Stimulated activated memory B cell treated with anti-CD40 and anti-IgM and Interleukin-4, amounts not matched to agents 10 μg/mL and 1 μg/mL and 100 μg/mL, for 72 hours (primary cell): ENCODE results near the gene GOLGA8J.
"Not testable (repeated sequence)": the region's sequence is repeated elsewhere in the genome, so short reads cannot be mapped to it uniquely, and the experiment has no call there.

ENCODE experiments used
- ATAC-seq: fragments of 150-1000 bp; cut with Tn5 transposase; 2 replicates; pipeline ENCODE4 v1.10.0; 2021
- H3K27ac Mint-ChIP-seq: one replicate; pipeline ENCODE4 v1.8.0; 2022; ENCODE audit warnings: mild to moderate bottlenecking, mixed read lengths
- H3K27me3 Mint-ChIP-seq: one replicate; pipeline ENCODE4 v1.8.0; 2022; ENCODE audit warnings: mixed read lengths
- H3K36me3 Mint-ChIP-seq: one replicate; pipeline ENCODE4 v1.8.0; 2022; ENCODE audit warnings: mixed read lengths
- H3K4me1 Mint-ChIP-seq: one replicate; pipeline ENCODE4 v1.8.0; 2022; ENCODE audit warnings: mixed read lengths
- H3K4me3 Mint-ChIP-seq: one replicate; pipeline ENCODE4 v1.8.0; 2022; ENCODE audit warnings: mild to moderate bottlenecking, moderate library complexity, mixed read lengths
- H3K9me3 Mint-ChIP-seq: one replicate; pipeline ENCODE4 v1.8.0; 2022; ENCODE audit warnings: mixed read lengths

The GOLGA8J gene, protein sequence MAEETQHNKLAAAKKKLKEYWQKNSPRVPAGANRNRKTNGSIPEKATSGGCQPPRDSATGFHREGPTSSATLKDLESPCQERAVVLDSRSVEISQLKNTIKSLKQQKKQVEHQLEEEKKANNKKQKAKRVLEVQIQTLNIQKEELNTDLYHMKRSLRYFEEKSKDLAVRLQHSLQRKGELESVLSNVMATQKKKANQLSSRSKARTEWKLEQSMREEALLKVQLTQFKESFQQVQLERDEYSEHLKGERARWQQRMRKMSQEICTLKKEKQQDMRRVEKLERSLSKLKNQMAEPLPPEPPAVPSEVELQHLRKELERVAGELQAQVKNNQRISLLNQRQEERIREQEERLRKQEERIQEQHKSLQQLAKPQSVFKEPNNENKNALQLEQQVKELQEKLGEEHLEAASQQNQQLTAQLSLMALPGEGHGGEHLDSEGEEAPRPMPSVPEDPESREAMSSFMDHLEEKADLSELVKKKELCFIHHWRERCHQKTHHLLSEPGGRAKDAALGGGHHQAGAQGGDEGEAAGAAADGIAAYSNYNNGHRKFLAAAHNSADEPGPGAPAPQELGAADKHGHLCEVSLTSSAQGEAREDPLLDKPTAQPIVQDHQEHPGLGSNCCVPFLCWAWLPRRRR

DNA sequence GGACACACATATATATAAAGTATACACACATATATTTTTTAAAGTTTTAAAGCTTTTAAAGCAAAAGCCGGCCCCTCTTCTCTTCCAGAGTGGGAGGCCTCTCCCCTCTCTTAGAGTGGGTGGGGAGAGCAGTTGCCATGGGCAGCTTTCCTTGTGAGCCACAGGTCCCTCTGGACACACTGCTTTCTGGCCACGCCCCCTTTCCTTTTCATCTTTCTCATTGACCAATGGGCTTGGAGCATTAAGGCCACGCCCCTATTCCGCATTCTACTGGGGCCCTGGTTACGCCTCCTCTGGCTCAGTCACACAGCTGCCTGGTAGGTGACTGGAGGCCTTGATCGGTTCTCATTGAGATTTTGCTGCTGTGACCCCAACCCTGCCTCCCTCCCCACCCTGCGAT lies at the start of gene GOLGA8J:
Gene GOLGA8J (plus strand): TSS at position 301 of the 400 bp plus-strand sequence. CDS start 98 bp downstream, at position 399.
- not testable (repeated sequence) for H3K27me3 Mint-ChIP-seq, H3K27ac Mint-ChIP-seq, ATAC-seq, H3K36me3 Mint-ChIP-seq, H3K4me1 Mint-ChIP-seq, H3K9me3 Mint-ChIP-seq, H3K4me3 Mint-ChIP-seq

DNA sequence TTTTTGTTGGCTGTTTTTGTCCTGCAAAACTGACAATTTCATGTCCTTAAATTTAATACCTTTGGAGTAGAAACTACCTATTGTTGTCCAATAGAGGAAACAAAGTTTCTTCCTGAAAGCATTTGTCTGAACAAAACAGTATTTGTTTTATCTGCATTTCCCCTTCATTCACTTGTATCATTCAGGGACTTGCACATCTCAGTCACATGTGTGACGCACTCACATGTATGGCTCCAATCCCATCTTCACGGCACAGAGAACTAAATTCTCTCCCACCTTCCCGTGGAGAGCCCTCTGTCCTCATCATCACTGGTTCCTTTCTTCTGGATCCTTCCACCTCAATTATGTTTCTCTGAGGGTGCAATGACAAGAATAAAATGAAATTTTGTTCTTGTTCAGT lies 49.5 kb upstream of the GOLGA8J start:
- Mint-ChIP-seq H3K27me3 (no peaks in the 10 kb centered on the region), H3K4me1 (no peaks in the 10 kb centered on the region), H3K4me3 (no peak overlapping the region), H3K36me3 (no peaks in the 10 kb centered on the region), H3K9me3 (peaks cover 20% of the 10 kb centered on the region), H3K27ac (no peak overlapping the region)
- ATAC-seq = no peak

DNA sequence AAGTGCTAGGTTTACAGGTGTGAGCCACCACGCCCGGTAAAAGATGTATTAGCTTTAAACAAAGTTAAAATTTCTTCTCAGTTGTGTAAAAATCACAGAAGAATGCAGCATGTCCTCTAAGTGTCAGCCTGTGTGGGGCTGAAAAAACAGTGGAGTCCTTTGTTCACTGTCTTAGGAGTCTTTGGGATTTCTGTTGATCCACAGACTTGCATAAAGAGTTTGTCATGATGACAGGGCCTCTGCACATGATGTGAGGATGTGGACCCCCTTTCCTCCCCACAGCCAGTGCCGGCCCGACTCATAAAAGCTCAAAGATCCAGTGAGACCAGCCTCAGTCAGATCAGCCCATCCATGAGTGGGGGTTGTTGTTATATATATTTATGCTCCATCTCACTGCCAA lies 49.0 kb upstream of the GOLGA8J start:
- H3K27ac Mint-ChIP-seq = no peak overlapping the region
- H3K36me3 Mint-ChIP-seq = no peaks in the 10 kb centered on the region
- no peak overlapping the region for H3K4me3 Mint-ChIP-seq
- H3K4me1 Mint-ChIP-seq = no peaks in the 10 kb centered on the region
- H3K27me3 Mint-ChIP-seq = no peaks in the 10 kb centered on the region
- ATAC-seq = no peak
- H3K9me3 Mint-ChIP-seq = peaks cover 20% of the 10 kb centered on the region

DNA sequence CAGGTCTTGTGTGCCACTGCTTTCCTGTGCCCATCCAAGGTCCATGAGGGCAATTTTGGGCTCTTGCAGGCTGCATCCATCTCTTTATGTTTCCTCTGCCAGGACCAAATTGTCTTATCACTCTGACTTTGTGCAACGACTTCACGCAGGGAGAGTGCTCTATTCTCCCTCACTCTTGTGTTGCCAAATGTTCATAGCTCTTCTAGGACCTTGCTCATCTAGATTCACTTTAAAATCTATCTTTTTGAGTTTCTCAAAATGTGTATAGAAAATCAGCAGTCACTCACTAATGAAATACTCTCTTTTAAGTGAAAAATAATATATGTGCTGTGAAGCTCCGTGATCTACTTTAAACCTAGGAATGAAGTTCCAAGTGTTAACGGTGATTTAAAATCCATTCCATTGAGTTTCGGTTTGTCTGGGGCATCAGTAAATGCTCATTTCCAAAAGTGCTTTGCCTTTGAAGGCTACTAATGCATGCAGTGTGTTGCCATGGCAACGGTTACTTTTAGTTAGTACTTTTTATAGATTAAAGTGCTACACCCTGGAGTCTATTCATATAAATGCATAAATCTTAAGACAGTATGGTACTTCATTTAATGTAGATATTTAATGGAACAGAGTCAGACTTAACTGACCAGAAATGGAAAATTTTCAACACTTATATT lies 46.6 kb upstream of the GOLGA8J start:
- peaks cover 8% of the 10 kb centered on the region for H3K27me3 Mint-ChIP-seq
- no peak overlapping the region for H3K27ac Mint-ChIP-seq
- H3K4me3 Mint-ChIP-seq = no peak overlapping the region
- ATAC-seq = no peak
- peaks cover 17% of the 10 kb centered on the region for H3K9me3 Mint-ChIP-seq
- no peaks in the 10 kb centered on the region for H3K36me3 Mint-ChIP-seq
- H3K4me1 Mint-ChIP-seq = no peaks in the 10 kb centered on the region

DNA sequence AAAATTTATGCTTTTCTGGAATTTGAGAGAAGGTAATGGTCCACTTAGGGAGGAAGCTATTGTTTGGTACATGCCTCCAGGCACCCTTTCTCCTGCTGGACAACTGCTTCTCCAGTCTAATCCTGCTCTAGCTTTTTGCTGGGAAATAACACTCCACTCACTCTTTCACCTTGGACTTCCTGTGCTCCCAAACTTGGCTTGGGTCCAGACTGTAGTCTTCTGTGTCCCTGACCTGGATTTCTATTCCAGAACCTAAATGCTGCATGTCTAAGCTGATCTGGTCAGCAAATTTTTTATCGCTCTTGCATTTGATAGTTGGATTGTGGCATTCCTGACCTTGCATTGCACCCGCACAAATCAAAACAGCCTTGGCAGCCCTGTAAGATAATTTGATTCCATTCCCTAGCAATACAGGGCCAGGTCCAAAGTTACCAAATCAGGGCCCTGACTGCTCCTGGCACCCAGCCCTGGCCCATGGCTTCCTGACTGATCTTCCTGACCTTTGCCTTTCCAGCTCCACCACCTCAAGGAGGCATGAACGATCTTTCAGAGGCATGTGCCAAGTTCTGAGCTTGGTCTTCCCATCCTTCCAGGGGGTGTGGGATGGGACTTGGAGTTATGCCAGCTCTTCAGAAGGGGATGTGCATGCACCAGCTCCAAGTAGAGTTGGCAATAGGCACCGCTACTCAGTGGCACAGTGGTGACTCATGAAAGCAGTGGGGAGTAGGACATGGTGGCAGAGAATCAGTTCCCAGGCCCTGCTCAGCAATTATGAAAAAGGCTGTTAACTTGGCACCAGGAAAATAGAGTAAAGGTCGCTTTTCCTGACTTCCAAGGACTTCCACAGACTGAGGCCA lies 43.9 kb upstream of the GOLGA8J start:
- Mint-ChIP-seq H3K36me3 (no peaks in the 10 kb centered on the region), H3K9me3 (peaks cover 15% of the 10 kb centered on the region), H3K4me3 (no peak overlapping the region), H3K27me3 (peaks cover 8% of the 10 kb centered on the region), H3K27ac (no peak overlapping the region), H3K4me1 (no peaks in the 10 kb centered on the region)
- ATAC-seq = no peak

DNA sequence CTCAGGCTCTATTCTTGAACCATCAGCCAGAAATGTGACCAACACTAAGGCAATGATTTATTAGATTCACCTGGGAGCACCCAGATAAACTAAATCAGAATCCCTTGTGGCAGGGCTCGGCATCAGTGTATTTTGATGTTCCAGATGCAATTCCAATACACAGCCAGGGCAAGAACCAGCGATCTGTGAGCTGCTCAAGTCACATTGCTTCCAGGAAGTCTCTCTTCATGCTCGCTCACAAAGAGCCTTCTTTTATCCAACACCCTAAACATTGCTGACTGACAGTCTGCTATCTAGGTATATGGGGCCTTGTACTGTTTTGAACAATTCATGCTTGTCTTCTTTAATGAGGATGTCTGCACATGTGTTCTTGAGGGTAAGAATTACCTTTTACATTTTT lies 40.9 kb upstream of the GOLGA8J start:
- no peak for ATAC-seq
- H3K36me3 Mint-ChIP-seq = no peaks in the 10 kb centered on the region
- H3K27me3 Mint-ChIP-seq = peaks cover 23% of the 10 kb centered on the region
- no peak overlapping the region for H3K4me3 Mint-ChIP-seq
- peaks cover 12% of the 10 kb centered on the region for H3K9me3 Mint-ChIP-seq
- H3K27ac Mint-ChIP-seq = no peak overlapping the region
- H3K4me1 Mint-ChIP-seq = no peaks in the 10 kb centered on the region

DNA sequence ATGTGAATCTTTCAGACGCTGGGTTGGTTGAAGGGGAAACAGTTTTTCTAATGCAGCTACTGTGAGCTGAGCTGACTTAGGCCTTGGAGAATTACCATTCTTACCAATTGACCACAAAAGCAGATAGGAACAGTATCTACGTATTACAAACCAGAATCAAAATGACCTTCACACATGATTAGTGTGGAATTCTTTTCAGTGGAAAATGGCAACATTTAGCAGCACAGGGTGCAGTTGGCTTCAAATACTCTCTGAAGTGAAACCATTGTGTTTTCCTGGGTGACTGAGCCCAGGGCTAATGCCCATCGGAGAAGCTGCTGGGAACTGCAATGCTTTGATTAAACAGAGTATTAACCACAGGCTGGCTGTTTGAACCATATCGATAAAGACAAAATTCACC lies 40.2 kb upstream of the GOLGA8J start:
- no peaks in the 10 kb centered on the region for H3K4me1 Mint-ChIP-seq
- H3K27me3 Mint-ChIP-seq = peaks cover 23% of the 10 kb centered on the region
- H3K27ac Mint-ChIP-seq = no peak overlapping the region
- H3K4me3 Mint-ChIP-seq = no peak overlapping the region
- H3K9me3 Mint-ChIP-seq = peaks cover 7% of the 10 kb centered on the region
- no peak for ATAC-seq
- H3K36me3 Mint-ChIP-seq = no peaks in the 10 kb centered on the region

DNA sequence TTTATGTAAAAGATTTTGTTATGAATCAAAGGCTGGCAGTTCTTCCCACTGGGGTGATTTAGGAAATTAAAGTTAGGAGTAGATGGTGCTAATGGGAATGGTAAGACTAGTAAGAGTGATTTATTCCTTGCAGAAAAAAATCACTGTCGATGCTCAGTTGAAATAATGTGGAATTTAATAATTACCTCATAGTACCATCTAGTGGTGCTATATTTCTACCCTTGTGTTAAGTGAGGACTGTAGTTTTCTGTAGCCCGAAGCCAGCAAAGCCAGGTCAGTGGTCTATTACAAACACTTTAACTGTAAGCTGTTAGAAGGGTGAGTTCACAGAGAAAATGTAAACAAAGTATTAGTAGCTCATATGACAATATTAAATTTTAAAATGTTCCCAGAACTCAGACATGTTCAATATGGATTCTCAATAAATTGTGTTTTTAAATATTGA lies 39.5 kb upstream of the GOLGA8J start:
- Mint-ChIP-seq H3K4me3 (no peak overlapping the region), H3K27ac (no peak overlapping the region), H3K9me3 (peaks cover 3% of the 10 kb centered on the region), H3K27me3 (peaks cover 23% of the 10 kb centered on the region), H3K36me3 (no peaks in the 10 kb centered on the region), H3K4me1 (no peaks in the 10 kb centered on the region)
- ATAC-seq = no peak

DNA sequence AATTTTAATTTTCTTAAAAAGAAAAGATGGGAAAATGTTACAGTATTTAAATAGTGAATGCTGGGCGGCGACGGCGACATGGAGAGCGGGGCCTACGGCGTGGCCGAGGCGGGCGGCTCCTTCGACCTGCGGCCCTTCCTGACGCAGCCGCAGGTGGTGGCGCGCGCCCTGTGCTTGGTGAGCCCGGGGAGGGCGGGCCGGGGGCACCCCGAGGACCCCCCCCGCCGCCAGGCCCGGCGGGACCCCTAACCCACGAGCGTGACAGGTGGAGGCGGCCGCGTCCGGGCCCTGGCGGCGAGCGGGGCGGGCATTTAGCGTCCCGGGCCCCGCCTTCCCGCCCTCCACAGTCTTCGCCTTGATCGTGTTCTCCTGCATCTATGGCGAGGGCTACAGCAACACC lies 38.4 kb upstream of the GOLGA8J start:
- H3K27me3 Mint-ChIP-seq = peaks cover 21% of the 10 kb centered on the region
- no peak overlapping the region for H3K4me3 Mint-ChIP-seq
- H3K9me3 Mint-ChIP-seq = peaks cover 3% of the 10 kb centered on the region
- no peaks in the 10 kb centered on the region for H3K4me1 Mint-ChIP-seq
- H3K36me3 Mint-ChIP-seq = no peaks in the 10 kb centered on the region
- ATAC-seq = peak; percentile 58
- H3K27ac Mint-ChIP-seq = no peak overlapping the region

DNA sequence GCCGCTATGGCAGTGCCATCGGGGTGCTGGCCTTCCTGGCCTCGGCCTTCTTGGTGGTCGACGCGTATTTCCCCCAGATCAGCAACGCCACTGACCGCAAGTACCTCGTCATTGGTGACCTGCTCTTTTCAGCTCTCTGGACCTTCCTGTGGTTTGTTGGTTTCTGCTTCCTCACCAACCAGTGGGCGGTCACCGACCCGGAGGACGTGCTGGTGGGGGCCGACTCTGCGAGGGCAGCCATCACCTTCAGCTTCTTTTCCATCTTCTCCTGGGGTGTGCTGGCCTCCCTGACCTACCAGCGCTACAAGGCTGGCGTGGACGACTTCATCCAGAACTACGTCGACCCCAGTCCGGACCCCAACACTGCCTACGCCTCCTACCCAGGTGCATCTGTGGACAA lies 37.9 kb upstream of the GOLGA8J start:
- not testable (repeated sequence) for H3K27ac Mint-ChIP-seq, H3K4me3 Mint-ChIP-seq, H3K36me3 Mint-ChIP-seq, H3K9me3 Mint-ChIP-seq, H3K4me1 Mint-ChIP-seq
- ATAC-seq = peak; percentile 47
- peaks cover 16% of the 10 kb centered on the region for H3K27me3 Mint-ChIP-seq

DNA sequence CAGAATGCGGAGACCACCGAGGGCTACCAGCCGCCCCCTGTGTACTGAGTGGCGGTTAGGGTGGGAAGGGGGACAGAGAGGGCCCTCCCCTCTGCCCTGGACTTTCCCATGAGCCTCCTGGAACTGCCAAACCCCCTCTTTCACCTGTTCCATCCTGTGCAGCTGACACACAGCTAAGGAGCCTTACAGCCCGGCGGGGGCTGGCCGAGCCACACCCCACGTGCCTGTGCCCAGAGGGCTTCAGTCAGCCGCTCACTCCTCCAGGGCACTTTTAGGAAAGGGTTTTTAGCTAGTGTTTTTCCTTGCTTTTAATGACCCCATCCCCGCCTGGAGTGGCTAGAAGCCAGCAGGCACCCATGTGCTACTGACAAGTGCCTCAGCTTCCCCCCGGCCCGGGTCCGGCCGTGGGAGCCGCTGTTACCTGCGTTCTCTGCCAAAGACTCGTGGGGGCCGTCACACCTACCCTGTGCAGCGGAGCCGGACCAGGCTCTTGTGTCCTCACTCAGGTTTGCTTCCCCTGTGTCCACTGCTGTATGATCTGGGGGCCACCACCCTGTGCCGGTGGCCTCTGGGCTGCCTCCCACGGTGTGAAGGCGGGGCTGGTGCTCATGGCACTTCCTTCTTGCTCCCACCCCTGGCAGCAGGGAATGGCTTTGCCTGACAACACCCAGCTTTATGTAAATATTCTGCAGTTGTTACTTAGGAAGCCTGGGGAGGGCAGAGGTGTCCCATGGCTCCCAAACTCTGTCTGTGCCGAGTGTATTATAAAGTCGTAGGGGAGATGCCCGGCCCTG lies 37.3 kb upstream of the GOLGA8J start:
- not testable (repeated sequence) for H3K9me3 Mint-ChIP-seq, H3K36me3 Mint-ChIP-seq, H3K4me3 Mint-ChIP-seq, H3K4me1 Mint-ChIP-seq, H3K27ac Mint-ChIP-seq
- ATAC-seq = peak; percentile 36
- H3K27me3 Mint-ChIP-seq = peaks cover 14% of the 10 kb centered on the region

DNA sequence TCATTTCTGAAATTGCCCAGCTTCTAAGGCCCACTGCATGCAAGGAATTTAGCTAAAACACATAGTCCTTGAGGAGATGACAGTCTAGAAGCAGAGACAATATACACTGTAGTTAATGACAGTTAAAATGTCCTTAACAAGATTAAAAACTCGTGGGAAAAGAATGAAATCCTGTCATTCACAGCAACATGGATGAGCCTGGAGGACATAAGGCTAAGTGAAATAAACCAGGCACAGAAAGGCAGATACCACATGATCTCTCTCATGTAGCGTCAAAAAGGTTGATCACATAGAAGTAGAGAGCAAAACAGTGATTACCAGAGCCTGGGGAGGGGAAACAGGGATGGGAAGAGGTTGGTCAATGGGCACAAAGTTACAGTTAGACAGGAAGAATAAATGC lies 36.3 kb upstream of the GOLGA8J start:
- H3K4me3 Mint-ChIP-seq = no peak overlapping the region
- peaks cover 22% of the 10 kb centered on the region for H3K27me3 Mint-ChIP-seq
- no peaks in the 10 kb centered on the region for H3K4me1 Mint-ChIP-seq
- H3K27ac Mint-ChIP-seq = no peak overlapping the region
- H3K36me3 Mint-ChIP-seq = no peaks in the 10 kb centered on the region
- ATAC-seq = no peak
- H3K9me3 Mint-ChIP-seq = peaks cover 3% of the 10 kb centered on the region

DNA sequence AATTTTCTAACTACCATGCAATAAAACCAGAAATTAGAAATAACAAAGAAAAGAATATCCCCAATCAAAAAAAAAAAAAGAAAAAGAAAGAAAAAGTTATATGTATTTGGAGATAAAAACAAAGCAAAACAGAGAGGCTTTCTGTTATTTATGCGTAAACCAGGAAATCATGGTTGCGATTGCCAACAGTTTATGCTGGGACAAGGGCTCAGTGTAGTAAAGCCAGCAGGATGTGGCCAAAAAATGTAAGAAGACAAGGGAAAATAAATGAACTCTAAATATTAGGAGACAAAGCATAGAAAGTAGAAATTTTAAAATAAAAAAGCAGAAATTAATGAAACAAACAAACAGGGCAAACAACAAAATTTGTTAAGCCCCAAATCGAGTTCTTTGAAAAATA lies 27.2 kb upstream of the GOLGA8J start:
- Mint-ChIP-seq H3K4me3 (no peak overlapping the region), H3K4me1 (no peaks in the 10 kb centered on the region), H3K27ac (no peak overlapping the region), H3K9me3 (peaks cover 10% of the 10 kb centered on the region), H3K27me3 (peaks cover 29% of the 10 kb centered on the region), H3K36me3 (no peaks in the 10 kb centered on the region)
- ATAC-seq = no peak

DNA sequence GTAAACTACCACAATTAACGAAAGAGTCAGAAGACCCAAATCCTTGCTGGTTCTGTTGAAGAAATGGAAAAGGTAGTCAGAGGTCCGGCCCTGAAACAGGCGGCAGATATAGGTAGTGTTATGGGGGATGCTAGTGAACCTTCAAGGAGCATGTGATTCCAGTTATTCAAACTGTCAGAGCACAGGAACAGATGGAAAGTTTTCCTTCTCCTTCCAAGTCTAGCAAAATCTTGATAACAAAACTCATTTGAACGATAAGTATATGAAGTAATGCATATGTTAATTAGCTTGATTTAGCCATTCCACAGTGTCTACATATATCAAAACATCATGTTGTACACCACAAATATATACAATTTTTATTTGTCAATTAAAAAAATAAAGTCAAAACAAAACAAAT lies 26.6 kb upstream of the GOLGA8J start:
- Mint-ChIP-seq H3K27me3 (peaks cover 24% of the 10 kb centered on the region), H3K9me3 (peaks cover 10% of the 10 kb centered on the region), H3K4me3 (no peak overlapping the region), H3K36me3 (no peaks in the 10 kb centered on the region), H3K27ac (no peak overlapping the region), H3K4me1 (no peaks in the 10 kb centered on the region)
- ATAC-seq = no peak
